Measurements from ENCODE around the gene GOT1. TPM values are rescaled to one million over a fixed set of nuclear protein-coding genes. Genes with fewer than 3 reads are reported as not detected.

Gene GOT1
- total and polyA plus RNA-seq, 2 donors: 16.1 to 19.9 TPM

DNA sequence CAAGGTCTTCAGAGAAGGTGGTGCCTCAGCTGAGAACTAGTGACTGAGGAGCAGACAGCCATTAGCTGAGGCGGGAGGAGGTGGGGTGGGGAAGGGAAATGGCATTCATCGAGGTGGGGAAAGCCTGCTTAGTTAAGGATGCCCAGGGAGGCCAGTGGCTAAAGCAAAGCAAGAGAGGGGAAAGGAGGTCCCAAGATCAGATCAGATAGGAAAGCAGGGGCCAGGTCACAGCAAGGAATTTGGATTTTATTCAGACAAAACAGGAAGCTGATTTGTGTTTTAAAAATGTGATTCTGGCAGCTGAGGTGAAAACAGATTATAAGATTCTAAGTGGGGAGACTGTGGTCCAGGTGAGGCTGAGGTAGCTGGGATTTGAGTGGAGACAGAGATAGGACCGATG, 55.5 kb downstream of the GOT1 start:
- no peak for DNase-seq (ENCODE audit: low read depth in 6 of 9, low spot score in 9 of 9)
- no peaks in the 10 kb centered on the region for H3K4me1 ChIP-seq (ENCODE audit: control insufficient read depth in 2 of 2, insufficient read depth in 2 of 2, low read length in 2 of 2)
- H3K27me3 ChIP-seq (ENCODE audit: control insufficient read depth in 2 of 2, insufficient read depth in 1 of 2, low read length in 1 of 2): no peaks in the 10 kb centered on the region
- no peak overlapping the region for H3K27ac ChIP-seq (ENCODE audit: low read depth in 1 of 2, low read length in 1 of 2)
- no peaks in the 10 kb centered on the region for H3K36me3 ChIP-seq (ENCODE audit: control insufficient read depth in 2 of 2, insufficient read depth in 2 of 2, low read length in 1 of 2)
- no peak overlapping the region for H3K4me3 ChIP-seq (ENCODE audit: low read length in 2 of 2)
- H3K9me3 ChIP-seq (ENCODE audit: control insufficient read depth in 2 of 2, insufficient read depth in 1 of 2, low read length in 1 of 2): no peaks in the 10 kb centered on the region
- 66% methylated on average over 3 of the region's 3 CpGs for WGBS

DNA sequence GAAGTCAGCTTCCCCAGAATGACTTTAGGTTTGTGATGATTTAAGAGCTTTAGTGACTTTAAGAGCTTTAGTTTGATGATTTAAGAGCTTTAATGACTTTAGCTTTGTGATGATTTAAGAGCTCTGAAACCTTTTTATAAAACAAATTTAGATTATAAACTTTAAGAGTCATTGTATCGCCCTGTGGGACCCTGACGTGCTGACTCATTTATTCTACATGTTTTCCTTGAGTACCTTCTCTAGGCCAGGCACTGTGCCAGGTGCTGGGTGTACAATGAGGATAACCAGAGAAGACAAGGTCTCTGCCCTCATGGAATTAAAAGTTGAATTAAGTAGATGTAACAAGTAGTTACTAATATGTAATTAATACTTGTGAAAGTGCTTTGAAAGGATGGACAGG, 55.9 kb downstream of the GOT1 start:
- Histone ChIP-seq H3K27me3 (ENCODE audit: control insufficient read depth in 2 of 2, insufficient read depth in 1 of 2, low read length in 1 of 2) (no peaks in the 10 kb centered on the region), H3K36me3 (ENCODE audit: control insufficient read depth in 2 of 2, insufficient read depth in 2 of 2, low read length in 1 of 2) (no peaks in the 10 kb centered on the region), H3K27ac (ENCODE audit: low read depth in 1 of 2, low read length in 1 of 2) (no peak overlapping the region), H3K4me1 (ENCODE audit: control insufficient read depth in 2 of 2, insufficient read depth in 2 of 2, low read length in 2 of 2) (no peaks in the 10 kb centered on the region), H3K9me3 (ENCODE audit: control insufficient read depth in 2 of 2, insufficient read depth in 1 of 2, low read length in 1 of 2) (no peaks in the 10 kb centered on the region), H3K4me3 (ENCODE audit: low read length in 2 of 2) (no peak overlapping the region)
- WGBS: 79% methylated on average over 2 of the region's 2 CpGs
- DNase-seq (ENCODE audit: low read depth in 6 of 9, low spot score in 9 of 9): no peak

DNA sequence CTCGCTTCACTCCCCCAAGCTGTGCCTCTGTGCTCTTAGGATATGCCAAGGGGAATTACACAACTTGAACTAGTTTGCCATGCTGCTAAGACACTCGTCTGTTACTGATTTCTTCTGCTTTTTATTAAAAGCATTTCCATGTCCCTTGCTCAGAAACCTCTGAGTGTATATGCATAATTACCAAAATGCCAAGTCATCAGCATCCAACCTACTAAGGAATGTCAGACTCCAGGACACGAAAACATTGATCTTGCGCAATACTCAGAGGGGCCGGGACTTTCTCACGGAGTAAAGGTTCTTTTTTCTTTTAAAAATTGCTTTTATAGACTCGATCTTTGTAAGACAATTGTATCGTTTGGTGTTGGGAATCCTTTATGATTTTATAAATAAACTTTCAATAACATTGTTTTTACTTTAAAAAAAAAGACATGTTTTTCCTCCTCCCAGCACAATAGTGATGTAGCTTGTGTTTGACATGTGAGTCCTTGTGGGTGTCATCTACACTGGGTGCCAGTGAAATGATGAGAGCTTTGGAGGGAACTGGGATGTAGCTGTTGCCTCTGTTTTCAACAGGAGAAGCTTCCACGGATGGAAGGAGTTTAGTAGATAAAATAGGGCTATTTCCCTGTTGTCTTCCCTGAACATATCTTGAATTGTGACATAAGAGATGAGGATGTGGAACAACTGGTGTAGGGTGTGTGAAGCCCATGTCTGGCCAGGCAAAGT, 57.7 kb downstream of the GOT1 start:
- no peak for DNase-seq (ENCODE audit: low read depth in 6 of 9, low spot score in 9 of 9)
- no peaks in the 10 kb centered on the region for H3K4me1 ChIP-seq (ENCODE audit: control insufficient read depth in 2 of 2, insufficient read depth in 2 of 2, low read length in 2 of 2)
- H3K4me3 ChIP-seq (ENCODE audit: low read length in 2 of 2): no peak overlapping the region
- no peaks in the 10 kb centered on the region for H3K9me3 ChIP-seq (ENCODE audit: control insufficient read depth in 2 of 2, insufficient read depth in 1 of 2, low read length in 1 of 2)
- 94% methylated on average over 9 of the region's 9 CpGs for WGBS
- H3K27me3 ChIP-seq (ENCODE audit: control insufficient read depth in 2 of 2, insufficient read depth in 1 of 2, low read length in 1 of 2): peaks cover 0 to 4% of the 10 kb centered on the region in 2 donors
- no peaks in the 10 kb centered on the region for H3K36me3 ChIP-seq (ENCODE audit: control insufficient read depth in 2 of 2, insufficient read depth in 2 of 2, low read length in 1 of 2)
- no peak overlapping the region for H3K27ac ChIP-seq (ENCODE audit: low read depth in 1 of 2, low read length in 1 of 2)

DNA sequence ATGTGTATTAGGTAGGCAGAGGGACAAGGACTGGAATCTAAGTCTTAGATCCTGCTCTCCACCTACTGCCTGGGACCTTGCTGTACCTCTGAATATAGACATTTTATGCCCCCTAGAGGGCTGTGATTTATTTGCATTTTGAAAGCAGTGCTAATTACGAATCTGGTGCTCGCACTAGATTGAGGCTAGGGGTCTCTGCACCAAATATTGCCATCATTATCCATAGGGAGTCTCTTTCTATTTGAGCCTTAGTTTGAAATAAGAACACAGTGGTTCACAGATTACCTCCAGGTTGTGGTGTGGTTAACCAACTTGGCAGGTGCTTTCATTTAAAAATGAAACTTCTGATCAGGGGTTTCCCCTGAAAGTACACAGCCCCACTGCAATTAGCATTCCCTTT, 59.4 kb downstream of the GOT1 start:
- no peak overlapping the region for H3K27ac ChIP-seq (ENCODE audit: low read depth in 1 of 2, low read length in 1 of 2)
- H3K27me3 ChIP-seq (ENCODE audit: control insufficient read depth in 2 of 2, insufficient read depth in 1 of 2, low read length in 1 of 2): peaks cover 0 to 4% of the 10 kb centered on the region in 2 donors
- 54% methylated on average over 2 of the region's 2 CpGs for WGBS
- H3K4me1 ChIP-seq (ENCODE audit: control insufficient read depth in 2 of 2, insufficient read depth in 2 of 2, low read length in 2 of 2): no peaks in the 10 kb centered on the region
- H3K4me3 ChIP-seq (ENCODE audit: low read length in 2 of 2): no peak overlapping the region
- no peaks in the 10 kb centered on the region for H3K9me3 ChIP-seq (ENCODE audit: control insufficient read depth in 2 of 2, insufficient read depth in 1 of 2, low read length in 1 of 2)
- no peaks in the 10 kb centered on the region for H3K36me3 ChIP-seq (ENCODE audit: control insufficient read depth in 2 of 2, insufficient read depth in 2 of 2, low read length in 1 of 2)
- peak in 1 of 9 donors; percentile 15 for DNase-seq (ENCODE audit: low read depth in 6 of 9, low spot score in 9 of 9)

DNA sequence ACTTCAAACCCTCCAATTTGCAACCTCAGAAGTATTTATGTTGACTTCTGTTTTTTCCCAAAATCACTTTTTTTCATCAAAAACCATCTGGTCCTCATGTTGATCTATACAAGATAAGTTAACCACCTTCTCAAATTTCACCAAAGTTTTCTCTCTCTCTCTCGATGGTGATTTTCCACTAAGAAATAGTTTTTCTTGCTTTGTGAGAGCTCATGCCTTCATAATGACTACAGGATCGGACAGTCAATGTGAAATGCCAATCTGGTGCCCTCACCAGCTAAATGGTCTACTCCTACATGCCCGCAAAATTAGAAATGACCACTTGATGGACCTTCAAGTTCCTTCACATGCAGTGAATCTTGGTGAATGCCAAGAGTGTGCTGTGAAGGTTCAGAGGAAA, 60.9 kb downstream of the GOT1 start:
- 95% methylated on average over 3 of the region's 3 CpGs for WGBS
- no peaks in the 10 kb centered on the region for H3K36me3 ChIP-seq (ENCODE audit: control insufficient read depth in 2 of 2, insufficient read depth in 2 of 2, low read length in 1 of 2)

DNA sequence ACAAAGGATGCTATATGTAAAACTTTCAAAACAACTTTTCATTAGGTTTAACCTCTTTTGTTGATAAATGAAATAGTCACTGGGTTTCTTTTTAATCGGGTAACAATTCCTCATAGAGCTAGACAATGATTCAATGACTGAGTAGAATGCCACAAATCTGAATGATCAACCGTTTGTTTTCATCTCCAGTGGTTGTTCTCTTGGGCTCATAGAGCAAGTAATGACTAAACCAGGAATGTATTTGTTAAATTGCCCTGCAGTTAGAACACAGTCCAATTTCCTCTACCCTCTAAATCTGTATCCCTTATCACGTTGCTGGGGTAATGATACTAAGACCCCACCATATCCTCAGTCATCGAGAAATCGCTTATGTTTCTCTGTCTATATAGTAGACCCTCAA, 61.3 kb downstream of the GOT1 start:
- no peak for DNase-seq (ENCODE audit: low read depth in 6 of 9, low spot score in 9 of 9)
- no peaks in the 10 kb centered on the region for H3K9me3 ChIP-seq (ENCODE audit: control insufficient read depth in 2 of 2, insufficient read depth in 1 of 2, low read length in 1 of 2)
- H3K27ac ChIP-seq (ENCODE audit: low read depth in 1 of 2, low read length in 1 of 2): no peak overlapping the region
- H3K36me3 ChIP-seq (ENCODE audit: control insufficient read depth in 2 of 2, insufficient read depth in 2 of 2, low read length in 1 of 2): no peaks in the 10 kb centered on the region
- H3K4me3 ChIP-seq (ENCODE audit: low read length in 2 of 2): no peak overlapping the region
- H3K27me3 ChIP-seq (ENCODE audit: control insufficient read depth in 2 of 2, insufficient read depth in 1 of 2, low read length in 1 of 2): peaks cover 0 to 4% of the 10 kb centered on the region in 2 donors
- WGBS: 94% methylated on average over 5 of the region's 5 CpGs
- H3K4me1 ChIP-seq (ENCODE audit: control insufficient read depth in 2 of 2, insufficient read depth in 2 of 2, low read length in 2 of 2): no peaks in the 10 kb centered on the region

More for the DNA sequence above, 60.9 kb downstream of the GOT1 start:
- H3K4me1 ChIP-seq (ENCODE audit: control insufficient read depth in 2 of 2, insufficient read depth in 2 of 2, low read length in 2 of 2): no peaks in the 10 kb centered on the region
- no peaks in the 10 kb centered on the region for H3K9me3 ChIP-seq (ENCODE audit: control insufficient read depth in 2 of 2, insufficient read depth in 1 of 2, low read length in 1 of 2)
- DNase-seq (ENCODE audit: low read depth in 6 of 9, low spot score in 9 of 9): no peak
- H3K27me3 ChIP-seq (ENCODE audit: control insufficient read depth in 2 of 2, insufficient read depth in 1 of 2, low read length in 1 of 2): peaks cover 0 to 4% of the 10 kb centered on the region in 2 donors
- no peak overlapping the region for H3K27ac ChIP-seq (ENCODE audit: low read depth in 1 of 2, low read length in 1 of 2)
- no peak overlapping the region for H3K4me3 ChIP-seq (ENCODE audit: low read length in 2 of 2)

DNA sequence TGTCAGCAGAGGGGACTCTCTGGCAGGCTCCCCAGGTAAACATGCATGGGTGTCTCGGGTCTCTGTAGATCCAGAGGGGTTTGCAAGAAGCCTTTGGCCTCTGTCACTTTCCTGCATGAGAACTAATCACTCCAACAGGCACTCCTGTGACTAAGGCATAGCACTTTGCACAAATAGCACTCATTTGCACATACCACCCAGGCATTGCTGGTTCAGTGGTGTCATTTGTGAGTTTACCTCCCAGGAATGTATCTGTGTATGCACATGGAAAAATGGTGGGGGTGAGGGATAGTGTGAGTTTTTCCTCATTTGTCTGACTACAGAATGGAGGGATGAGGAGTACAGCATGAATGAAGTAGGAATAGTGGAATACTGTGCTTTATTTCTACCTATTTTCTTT, 61.8 kb downstream of the GOT1 start:
- H3K27me3 ChIP-seq (ENCODE audit: control insufficient read depth in 2 of 2, insufficient read depth in 1 of 2, low read length in 1 of 2): peaks cover 0 to 4% of the 10 kb centered on the region in 2 donors
- no peak overlapping the region for H3K4me3 ChIP-seq (ENCODE audit: low read length in 2 of 2)
- no peaks in the 10 kb centered on the region for H3K4me1 ChIP-seq (ENCODE audit: control insufficient read depth in 2 of 2, insufficient read depth in 2 of 2, low read length in 2 of 2)
- H3K27ac ChIP-seq (ENCODE audit: low read depth in 1 of 2, low read length in 1 of 2): no peak overlapping the region
- no peak for DNase-seq (ENCODE audit: low read depth in 6 of 9, low spot score in 9 of 9)
- 94% methylated on average over 1 of the region's 1 CpG for WGBS
- H3K9me3 ChIP-seq (ENCODE audit: control insufficient read depth in 2 of 2, insufficient read depth in 1 of 2, low read length in 1 of 2): no peaks in the 10 kb centered on the region
- H3K36me3 ChIP-seq (ENCODE audit: control insufficient read depth in 2 of 2, insufficient read depth in 2 of 2, low read length in 1 of 2): no peaks in the 10 kb centered on the region

DNA sequence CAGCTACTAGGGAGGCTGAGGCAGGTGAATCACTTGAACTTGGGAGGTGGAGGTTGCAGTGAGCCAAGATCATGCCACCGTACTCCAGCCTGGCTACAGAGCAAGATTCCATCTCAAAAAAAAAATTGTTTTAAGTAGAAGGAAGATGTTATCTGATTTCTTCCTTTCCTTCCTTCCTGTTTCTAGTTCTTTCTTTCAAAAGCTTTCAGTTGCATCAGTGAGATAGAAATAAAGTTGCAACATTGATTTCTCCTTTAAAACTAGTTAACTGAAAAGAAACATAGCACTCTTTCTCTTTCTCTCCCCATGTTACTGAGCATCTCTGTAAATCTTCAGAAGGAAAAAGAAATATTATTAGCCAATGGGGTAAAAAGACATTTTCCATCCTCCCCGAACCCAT, 63.8 kb downstream of the GOT1 start:
- no peak for DNase-seq (ENCODE audit: low read depth in 6 of 9, low spot score in 9 of 9)
- no peaks in the 10 kb centered on the region for H3K9me3 ChIP-seq (ENCODE audit: control insufficient read depth in 2 of 2, insufficient read depth in 1 of 2, low read length in 1 of 2)
- no peaks in the 10 kb centered on the region for H3K4me1 ChIP-seq (ENCODE audit: control insufficient read depth in 2 of 2, insufficient read depth in 2 of 2, low read length in 2 of 2)
- 93% methylated on average over 2 of the region's 2 CpGs for WGBS
- no peaks in the 10 kb centered on the region for H3K36me3 ChIP-seq (ENCODE audit: control insufficient read depth in 2 of 2, insufficient read depth in 2 of 2, low read length in 1 of 2)
- peaks cover 0 to 4% of the 10 kb centered on the region in 2 donors for H3K27me3 ChIP-seq (ENCODE audit: control insufficient read depth in 2 of 2, insufficient read depth in 1 of 2, low read length in 1 of 2)
- H3K27ac ChIP-seq (ENCODE audit: low read depth in 1 of 2, low read length in 1 of 2): no peak overlapping the region
- H3K4me3 ChIP-seq (ENCODE audit: low read length in 2 of 2): no peak overlapping the region

DNA sequence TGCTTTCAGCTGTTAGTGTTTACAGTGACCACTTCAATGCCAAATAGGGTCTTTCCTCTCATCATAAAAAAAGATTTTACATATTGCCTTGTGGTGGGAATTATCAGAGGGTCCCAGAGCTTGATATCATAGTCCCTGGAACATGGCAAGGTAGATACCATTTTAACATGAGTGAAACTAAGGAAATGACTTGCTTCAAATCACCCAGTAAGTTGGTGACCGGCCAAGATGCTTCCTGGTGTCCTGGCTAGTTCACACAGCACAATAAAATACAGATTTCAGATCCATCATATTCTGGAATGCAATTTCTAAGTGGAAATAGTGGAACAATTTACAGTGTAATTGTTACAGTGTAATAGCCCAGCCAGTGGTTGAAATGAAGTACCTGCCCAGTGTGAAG, 64.7 kb downstream of the GOT1 start:
- no peak for DNase-seq (ENCODE audit: low read depth in 6 of 9, low spot score in 9 of 9)
- Histone ChIP-seq H3K27me3 (ENCODE audit: control insufficient read depth in 2 of 2, insufficient read depth in 1 of 2, low read length in 1 of 2) (peaks cover 0 to 4% of the 10 kb centered on the region in 2 donors), H3K27ac (ENCODE audit: low read depth in 1 of 2, low read length in 1 of 2) (no peak overlapping the region), H3K4me1 (ENCODE audit: control insufficient read depth in 2 of 2, insufficient read depth in 2 of 2, low read length in 2 of 2) (no peaks in the 10 kb centered on the region), H3K9me3 (ENCODE audit: control insufficient read depth in 2 of 2, insufficient read depth in 1 of 2, low read length in 1 of 2) (no peaks in the 10 kb centered on the region), H3K36me3 (ENCODE audit: control insufficient read depth in 2 of 2, insufficient read depth in 2 of 2, low read length in 1 of 2) (no peaks in the 10 kb centered on the region), H3K4me3 (ENCODE audit: low read length in 2 of 2) (no peak overlapping the region)
- WGBS: 90% methylated on average over 1 of the region's 1 CpG

Data from thymus (tissue), 11 donors.